Stimulated activated naive CD8-positive, alpha-beta T cell treated with anti-CD3 and anti-CD28 coated beads, Interleukin-15, Interleukin-2, amounts not matched to agents 100 U/mL and 50 U/mL, for 24 hours (primary cell): ENCODE data around the gene FURIN.
"Not testable (repeated sequence)": the region's sequence is repeated elsewhere in the genome, so short reads cannot be mapped to it uniquely, and the experiment has no call there.

ENCODE experiments used
- ATAC-seq: fragments of 150-1000 bp; cut with Tn5 transposase; one replicate; pipeline ENCODE4 v1.10.0; 2021
- DNase-seq: peaks from one replicate; pipeline ENCODE4 v3.0.0; 2021

FURIN gene

GRCh38 chr15:90883526-90883975 lies 15.2 kb downstream of the FURIN start:
- ATAC-seq (no peak), DNase-seq (no peak)

GRCh38 chr15:90883976-90884718 lies 15.8 kb downstream of the FURIN start, which contains the start of gene FES:
Gene FES (plus strand): TSS chr15:90884504. CDS start chr15:90885046, 542 bp downstream.
- DNase-seq (no peak), ATAC-seq (peak; percentile 4)

GRCh38 chr15:90884719-90885431 lies 16.5 kb downstream of the FURIN start:
- ATAC-seq (peak; percentile 5), DNase-seq (no peak)

- DNase-seq (peak; percentile 91), ATAC-seq (peak; percentile 65)
Measured at GRCh38 chr15:90885432-90886290, 17.3 kb downstream of the FURIN start.

- DNase-seq (no peak), ATAC-seq (no peak)
Measured at GRCh38 chr15:90886291-90886614, 17.9 kb downstream of the FURIN start.

GRCh38 chr15:90887037-90887481 lies 18.7 kb downstream of the FURIN start:
- DNase-seq (no peak), ATAC-seq (no peak)

GRCh38 chr15:90889313-90889730 lies 20.9 kb downstream of the FURIN start:
- no peak for DNase-seq
- ATAC-seq = no peak

- ATAC-seq (no peak), DNase-seq (no peak)
Measured at GRCh38 chr15:90889736-90890456, 21.5 kb downstream of the FURIN start.

- no peak for DNase-seq
- no peak for ATAC-seq
Measured at GRCh38 chr15:90890839-90891238, 22.5 kb downstream of the FURIN start.

GRCh38 chr15:90891346-90891949 lies 23.1 kb downstream of the FURIN start:
- DNase-seq (no peak), ATAC-seq (no peak)

GRCh38 chr15:90892023-90892422 lies 23.6 kb downstream of the FURIN start:
- DNase-seq (no peak), ATAC-seq (no peak)

- DNase-seq (no peak), ATAC-seq (no peak)
Measured at GRCh38 chr15:90892498-90893174, 24.2 kb downstream of the FURIN start.

GRCh38 chr15:90893175-90894090 lies 25.0 kb downstream of the FURIN start:
- DNase-seq (peak; percentile 53), ATAC-seq (peak; percentile 59)

GRCh38 chr15:90895571-90896117 lies 27.3 kb downstream of the FURIN start:
- ATAC-seq = peak; percentile 30
- DNase-seq = no peak

GRCh38 chr15:90897131-90897655 lies 28.8 kb downstream of the FURIN start:
- not testable (repeated sequence) for DNase-seq, ATAC-seq

GRCh38 chr15:90901175-90902039 lies 33.0 kb downstream of the FURIN start:
- no peak for DNase-seq
- no peak for ATAC-seq

- DNase-seq (peak; percentile 76), ATAC-seq (peak; percentile 85)
Measured at GRCh38 chr15:90902040-90902839, 33.9 kb downstream of the FURIN start.
